WTC11 (cell line): ENCODE results near the gene CHTF8.

Experiments used
- CBFB ChIP-seq: sonication (generic); formaldehyde crosslinking; IDR thresholded peaks from 2 replicates; pipeline ENCODE4 v1.8.1; 2022; ENCODE audit warnings: mild to moderate bottlenecking, low read depth, missing genetic modification reagents
- E2F4 ChIP-seq: sonication (generic); formaldehyde crosslinking; IDR thresholded peaks from 2 replicates; pipeline ENCODE4 v1.8.1; 2022; ENCODE audit warnings: low read depth, mild to moderate bottlenecking, moderate library complexity, missing genetic modification reagents, borderline replicate concordance
- GABPB1 ChIP-seq: sonication (generic); formaldehyde crosslinking; IDR thresholded peaks from 2 replicates; pipeline ENCODE4 v1.8.1; 2023; ENCODE audit warnings: mild to moderate bottlenecking, missing genetic modification reagents
- MAX ChIP-seq: sonication (generic); formaldehyde crosslinking; IDR thresholded peaks from 2 replicates; pipeline ENCODE4 v1.8.0; 2022; ENCODE audit warnings: mild to moderate bottlenecking, missing genetic modification reagents
- MXD4 ChIP-seq: fragments of 250-450 bp; sonication (Bioruptor Pico); IDR thresholded peaks from 2 replicates; pipeline ENCODE4 v1.8.0; 2021; ENCODE audit warnings: mild to moderate bottlenecking, moderate library complexity, borderline replicate concordance
- PREB ChIP-seq: sonication (generic); formaldehyde crosslinking; IDR thresholded peaks from 2 replicates; pipeline ENCODE4 v1.8.1; 2022; ENCODE audit warnings: mild to moderate bottlenecking, missing genetic modification reagents, moderate library complexity, borderline replicate concordance
- TF ChIP-seq, protein P1 (sequence below): fragments of 200-600 bp; IDR thresholded peaks from 2 replicates; pipeline ENCODE4 v1.8.0; 2022; ENCODE audit warnings: antibody characterized with exemption
- TF ChIP-seq, protein P2 (sequence below): sonication (generic); formaldehyde crosslinking; IDR thresholded peaks from 2 replicates; pipeline ENCODE4 v1.8.1; 2022; ENCODE audit warnings: low read depth, missing genetic modification reagents, borderline replicate concordance

GRCh38 chr16:69138608-69139007 is 6.2 kb upstream of the CHTF8 start:
- TF ChIP-seq, protein P1, sequence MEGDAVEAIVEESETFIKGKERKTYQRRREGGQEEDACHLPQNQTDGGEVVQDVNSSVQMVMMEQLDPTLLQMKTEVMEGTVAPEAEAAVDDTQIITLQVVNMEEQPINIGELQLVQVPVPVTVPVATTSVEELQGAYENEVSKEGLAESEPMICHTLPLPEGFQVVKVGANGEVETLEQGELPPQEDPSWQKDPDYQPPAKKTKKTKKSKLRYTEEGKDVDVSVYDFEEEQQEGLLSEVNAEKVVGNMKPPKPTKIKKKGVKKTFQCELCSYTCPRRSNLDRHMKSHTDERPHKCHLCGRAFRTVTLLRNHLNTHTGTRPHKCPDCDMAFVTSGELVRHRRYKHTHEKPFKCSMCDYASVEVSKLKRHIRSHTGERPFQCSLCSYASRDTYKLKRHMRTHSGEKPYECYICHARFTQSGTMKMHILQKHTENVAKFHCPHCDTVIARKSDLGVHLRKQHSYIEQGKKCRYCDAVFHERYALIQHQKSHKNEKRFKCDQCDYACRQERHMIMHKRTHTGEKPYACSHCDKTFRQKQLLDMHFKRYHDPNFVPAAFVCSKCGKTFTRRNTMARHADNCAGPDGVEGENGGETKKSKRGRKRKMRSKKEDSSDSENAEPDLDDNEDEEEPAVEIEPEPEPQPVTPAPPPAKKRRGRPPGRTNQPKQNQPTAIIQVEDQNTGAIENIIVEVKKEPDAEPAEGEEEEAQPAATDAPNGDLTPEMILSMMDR = no peak
- no peak for TF ChIP-seq E2F4 (CRISPR knock-in tag)
- TF ChIP-seq CBFB = no peak
- TF ChIP-seq GABPB1 (CRISPR knock-in tag) = no peak
- no peak for TF ChIP-seq MXD4 (CRISPR knock-in tag)
- TF ChIP-seq, protein P2, sequence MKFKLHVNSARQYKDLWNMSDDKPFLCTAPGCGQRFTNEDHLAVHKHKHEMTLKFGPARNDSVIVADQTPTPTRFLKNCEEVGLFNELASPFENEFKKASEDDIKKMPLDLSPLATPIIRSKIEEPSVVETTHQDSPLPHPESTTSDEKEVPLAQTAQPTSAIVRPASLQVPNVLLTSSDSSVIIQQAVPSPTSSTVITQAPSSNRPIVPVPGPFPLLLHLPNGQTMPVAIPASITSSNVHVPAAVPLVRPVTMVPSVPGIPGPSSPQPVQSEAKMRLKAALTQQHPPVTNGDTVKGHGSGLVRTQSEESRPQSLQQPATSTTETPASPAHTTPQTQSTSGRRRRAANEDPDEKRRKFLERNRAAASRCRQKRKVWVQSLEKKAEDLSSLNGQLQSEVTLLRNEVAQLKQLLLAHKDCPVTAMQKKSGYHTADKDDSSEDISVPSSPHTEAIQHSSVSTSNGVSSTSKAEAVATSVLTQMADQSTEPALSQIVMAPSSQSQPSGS (CRISPR knock-in tag) = no peak
- no peak for TF ChIP-seq MAX (CRISPR knock-in tag)
- TF ChIP-seq PREB (CRISPR knock-in tag) = no peak
